Measurements from ENCODE around the gene COL17A1.

DNA sequence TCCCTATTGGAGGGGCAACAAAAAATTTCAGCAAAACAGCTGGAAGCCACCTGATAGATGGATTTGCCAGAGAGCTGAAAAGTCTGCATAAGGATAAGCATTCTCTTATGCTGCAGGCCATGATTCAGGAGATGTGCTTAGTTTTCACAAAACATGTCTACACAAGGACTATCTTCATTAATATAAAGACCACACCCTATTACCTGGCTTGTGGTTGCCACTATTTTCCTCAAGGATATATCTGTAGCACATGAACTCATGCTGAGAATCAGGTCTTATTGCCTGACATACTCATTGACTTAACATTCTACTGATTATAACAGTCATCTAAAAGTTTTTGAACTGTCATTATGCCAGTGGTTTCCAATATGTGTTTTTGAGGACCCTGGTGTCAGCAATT is 7.1 kb upstream of the COL17A1 start:
- TF ChIP-seq, protein P1, sequence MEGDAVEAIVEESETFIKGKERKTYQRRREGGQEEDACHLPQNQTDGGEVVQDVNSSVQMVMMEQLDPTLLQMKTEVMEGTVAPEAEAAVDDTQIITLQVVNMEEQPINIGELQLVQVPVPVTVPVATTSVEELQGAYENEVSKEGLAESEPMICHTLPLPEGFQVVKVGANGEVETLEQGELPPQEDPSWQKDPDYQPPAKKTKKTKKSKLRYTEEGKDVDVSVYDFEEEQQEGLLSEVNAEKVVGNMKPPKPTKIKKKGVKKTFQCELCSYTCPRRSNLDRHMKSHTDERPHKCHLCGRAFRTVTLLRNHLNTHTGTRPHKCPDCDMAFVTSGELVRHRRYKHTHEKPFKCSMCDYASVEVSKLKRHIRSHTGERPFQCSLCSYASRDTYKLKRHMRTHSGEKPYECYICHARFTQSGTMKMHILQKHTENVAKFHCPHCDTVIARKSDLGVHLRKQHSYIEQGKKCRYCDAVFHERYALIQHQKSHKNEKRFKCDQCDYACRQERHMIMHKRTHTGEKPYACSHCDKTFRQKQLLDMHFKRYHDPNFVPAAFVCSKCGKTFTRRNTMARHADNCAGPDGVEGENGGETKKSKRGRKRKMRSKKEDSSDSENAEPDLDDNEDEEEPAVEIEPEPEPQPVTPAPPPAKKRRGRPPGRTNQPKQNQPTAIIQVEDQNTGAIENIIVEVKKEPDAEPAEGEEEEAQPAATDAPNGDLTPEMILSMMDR (IDR thresholded peaks at IDR 0.05; ENCODE audit: insufficient read depth, low read length) = no peak
- no peak for TF ChIP-seq POLR2AphosphoS5 (IDR thresholded peaks at IDR 0.05; ENCODE audit: low read depth)
- TF ChIP-seq, protein P2, sequence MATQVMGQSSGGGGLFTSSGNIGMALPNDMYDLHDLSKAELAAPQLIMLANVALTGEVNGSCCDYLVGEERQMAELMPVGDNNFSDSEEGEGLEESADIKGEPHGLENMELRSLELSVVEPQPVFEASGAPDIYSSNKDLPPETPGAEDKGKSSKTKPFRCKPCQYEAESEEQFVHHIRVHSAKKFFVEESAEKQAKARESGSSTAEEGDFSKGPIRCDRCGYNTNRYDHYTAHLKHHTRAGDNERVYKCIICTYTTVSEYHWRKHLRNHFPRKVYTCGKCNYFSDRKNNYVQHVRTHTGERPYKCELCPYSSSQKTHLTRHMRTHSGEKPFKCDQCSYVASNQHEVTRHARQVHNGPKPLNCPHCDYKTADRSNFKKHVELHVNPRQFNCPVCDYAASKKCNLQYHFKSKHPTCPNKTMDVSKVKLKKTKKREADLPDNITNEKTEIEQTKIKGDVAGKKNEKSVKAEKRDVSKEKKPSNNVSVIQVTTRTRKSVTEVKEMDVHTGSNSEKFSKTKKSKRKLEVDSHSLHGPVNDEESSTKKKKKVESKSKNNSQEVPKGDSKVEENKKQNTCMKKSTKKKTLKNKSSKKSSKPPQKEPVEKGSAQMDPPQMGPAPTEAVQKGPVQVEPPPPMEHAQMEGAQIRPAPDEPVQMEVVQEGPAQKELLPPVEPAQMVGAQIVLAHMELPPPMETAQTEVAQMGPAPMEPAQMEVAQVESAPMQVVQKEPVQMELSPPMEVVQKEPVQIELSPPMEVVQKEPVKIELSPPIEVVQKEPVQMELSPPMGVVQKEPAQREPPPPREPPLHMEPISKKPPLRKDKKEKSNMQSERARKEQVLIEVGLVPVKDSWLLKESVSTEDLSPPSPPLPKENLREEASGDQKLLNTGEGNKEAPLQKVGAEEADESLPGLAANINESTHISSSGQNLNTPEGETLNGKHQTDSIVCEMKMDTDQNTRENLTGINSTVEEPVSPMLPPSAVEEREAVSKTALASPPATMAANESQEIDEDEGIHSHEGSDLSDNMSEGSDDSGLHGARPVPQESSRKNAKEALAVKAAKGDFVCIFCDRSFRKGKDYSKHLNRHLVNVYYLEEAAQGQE (IDR thresholded peaks at IDR 0.05; ENCODE audit: insufficient replicate concordance, low read depth) = no peak
- TF ChIP-seq GABPA (IDR thresholded peaks at IDR 0.05; ENCODE audit: low read depth) = no peak
- no peak for TF ChIP-seq SPI1 (IDR thresholded peaks at IDR 0.05; ENCODE audit: borderline replicate concordance, low read depth)

Data from HL-60 (cell line).